IMR-90 (cell line): ENCODE data around the gene HLA-DRB1. TPM values are rescaled to one million over a fixed set of nuclear protein-coding genes. Genes with fewer than 3 reads are reported as not detected.

ENCODE experiments used
- ATAC-seq: fragments of 200-7000 bp; cut with Tn5 transposase; 2 replicates; pipeline ENCODE4 v1.9.1; 2020; ENCODE audit warnings: low read depth, mild to moderate bottlenecking, moderate library complexity
- BruUV-seq: library from RNA; stranded (reverse); fragments of 400-500 nt; replicated peaks from 2 replicates; lab custom pipeline; 2021; lab: Mats Ljungman, UMichigan
- CTCF ChIA-PET: fragments of 300-600 bp; formaldehyde crosslinking; extraction: SDS; loops from one replicate; lab custom pipeline; 2021; ENCODE audit warnings: antibody characterized with exemption; lab: Yijun Ruan, JAX
- POLR2A ChIA-PET: fragments of 300-600 bp; sonication (Branson Sonifier 250); formaldehyde crosslinking; loops from one replicate; lab custom pipeline; 2022; ENCODE audit warnings: antibody characterized with exemption; ENCODE audit not compliant: unreplicated experiment; lab: Charles Lee
- DNase-seq: peaks from one replicate; pipeline ENCODE4 v3.0.0; 2013
- H2AFZ ChIP-seq: replicated peaks from 2 replicates; pipeline ENCODE3; 2013; ENCODE audit warnings: low read length, mild to moderate bottlenecking; ENCODE audit not compliant: poor library complexity
- H2AK5ac ChIP-seq: 2 replicates; pipeline ENCODE4 v1.6.1; 2013; ENCODE audit warnings: low read depth, low read length, inconsistent platforms
- H2AK9ac ChIP-seq: replicated peaks from 2 replicates; pipeline ENCODE3; 2013; ENCODE audit warnings: mild to moderate bottlenecking, low read depth, low read length, moderate library complexity; ENCODE audit not compliant: poor library complexity
- H2BK120ac ChIP-seq: 2 replicates; pipeline ENCODE4 v1.6.1; 2013; ENCODE audit warnings: low read depth, low read length, inconsistent platforms
- H2BK15ac ChIP-seq: 3 replicates; pipeline ENCODE4 v1.6.1; 2013; ENCODE audit warnings: low read depth, low read length, inconsistent platforms
- H2BK20ac ChIP-seq: 2 replicates; pipeline ENCODE4 v1.6.1; 2013; ENCODE audit warnings: low read depth, mild to moderate bottlenecking, inconsistent platforms, low read length, moderate library complexity
- H2BK5ac ChIP-seq: 2 replicates; pipeline ENCODE4 v1.6.1; 2013; ENCODE audit warnings: mild to moderate bottlenecking, low read depth, low read length, inconsistent platforms; ENCODE audit not compliant: poor library complexity, severe bottlenecking
- H3K14ac ChIP-seq: replicated peaks from 2 replicates; pipeline ENCODE4 v1.6.1; 2013; ENCODE audit warnings: low read depth, low read length, inconsistent platforms
- H3K18ac ChIP-seq: 2 replicates; pipeline ENCODE4 v1.6.1; 2013; ENCODE audit warnings: low read depth, low read length, control low read depth
- H3K23ac ChIP-seq: 2 replicates; pipeline ENCODE4 v1.6.1; 2013; ENCODE audit warnings: low read depth, low read length, inconsistent platforms
- H3K27ac ChIP-seq: 2 replicates; pipeline ENCODE4 v1.5.1; 2013; ENCODE audit warnings: mild to moderate bottlenecking, control low read depth, low read length; ENCODE audit not compliant: insufficient read depth
- H3K27me3 ChIP-seq: 2 replicates; pipeline ENCODE4 v1.6.1; 2013; ENCODE audit warnings: low read length; ENCODE audit not compliant: control insufficient read depth, insufficient read depth
- H3K36me3 ChIP-seq: 2 replicates; pipeline ENCODE4 v1.6.1; 2013; ENCODE audit warnings: low read length, mixed read lengths; ENCODE audit not compliant: control insufficient read depth, insufficient read depth
- H3K4ac ChIP-seq: 2 replicates; pipeline ENCODE4 v1.6.1; 2013; ENCODE audit warnings: low read depth, low read length, inconsistent platforms
- H3K4me1 ChIP-seq: 2 replicates; pipeline ENCODE4 v1.6.1; 2013; ENCODE audit warnings: low read length, mixed read lengths; ENCODE audit not compliant: control insufficient read depth, insufficient read depth
- H3K4me2 ChIP-seq: 2 replicates; pipeline ENCODE4 v1.6.1; 2013; ENCODE audit warnings: low read depth, mild to moderate bottlenecking, control low read depth, low read length, moderate library complexity
- H3K4me3 ChIP-seq: 2 replicates; pipeline ENCODE4 v1.5.1; 2013; ENCODE audit warnings: low read depth, mild to moderate bottlenecking, control low read depth, low read length, moderate library complexity; ENCODE audit not compliant: insufficient read depth
- H3K56ac ChIP-seq: 2 replicates; pipeline ENCODE4 v1.6.1; 2013; ENCODE audit warnings: low read length, inconsistent platforms; ENCODE audit not compliant: insufficient read depth; ENCODE audit errors: extremely low read depth
- H3K79me1 ChIP-seq, 2 experiments: 2 replicates each; pipeline ENCODE4 v1.6.1; 2013; ENCODE audit warnings: low read length in 2 of 2, inconsistent platforms in 1 of 2, low read depth in 1 of 2
- H3K9ac ChIP-seq: 2 replicates; pipeline ENCODE4 v1.6.1; 2013; ENCODE audit warnings: low read depth, low read length, control low read depth
- H3K9me1 ChIP-seq: 2 replicates; pipeline ENCODE4 v1.6.1; 2013; ENCODE audit warnings: low read length, inconsistent platforms; ENCODE audit not compliant: insufficient read depth
- H3K9me3 ChIP-seq: 2 replicates; pipeline ENCODE4 v1.6.1; 2013; ENCODE audit warnings: low read length; ENCODE audit not compliant: control insufficient read depth, insufficient read depth
- H4K20me1 ChIP-seq: 2 replicates; pipeline ENCODE4 v1.6.1; 2013; ENCODE audit warnings: low read length, inconsistent platforms; ENCODE audit not compliant: insufficient read depth
- H4K5ac ChIP-seq: 2 replicates; pipeline ENCODE4 v1.6.1; 2013; ENCODE audit warnings: mild to moderate bottlenecking, low read depth, low read length, control low read depth
- H4K8ac ChIP-seq, 2 experiments: 2 replicates each; pipeline ENCODE4 v1.6.1; 2013; ENCODE audit warnings: low read depth in 2 of 2, low read length in 2 of 2, control low read depth in 1 of 2, inconsistent platforms in 1 of 2
- H4K91ac ChIP-seq: 2 replicates; pipeline ENCODE4 v1.6.1; 2013; ENCODE audit warnings: low read depth, low read length, inconsistent platforms; ENCODE audit not compliant: insufficient read depth
- BHLHE40 ChIP-seq: fragments of 150-350 bp; IDR thresholded peaks from 2 replicates; pipeline ENCODE4 v1.6.1; 2016; ENCODE audit warnings: mild to moderate bottlenecking, low read depth, low read length
- CEBPB ChIP-seq: IDR thresholded peaks from 2 replicates; pipeline ENCODE4 v1.6.1; 2012; ENCODE audit warnings: low read depth, low read length, improper control_type of control experiment
- CHD1 ChIP-seq: IDR thresholded peaks from 2 replicates; pipeline ENCODE4 v1.6.1; 2012; ENCODE audit warnings: low read depth, low read length, improper control_type of control experiment
- ELK1 ChIP-seq: fragments of 150-350 bp; IDR thresholded peaks from 2 replicates; pipeline ENCODE4 v1.6.1; 2016; ENCODE audit warnings: low read depth, mild to moderate bottlenecking, low read length, moderate library complexity, borderline replicate concordance
- FOS ChIP-seq: fragments of 150-350 bp; IDR thresholded peaks from 2 replicates; pipeline ENCODE4 v1.6.1; 2016; ENCODE audit warnings: low read depth, low read length
- MAFK ChIP-seq: IDR thresholded peaks from 2 replicates; pipeline ENCODE4 v1.6.1; 2012; ENCODE audit warnings: low read depth, low read length, improper control_type of control experiment
- MAZ ChIP-seq: IDR thresholded peaks from 2 replicates; pipeline ENCODE4 v1.6.1; 2012; ENCODE audit warnings: low read depth, mild to moderate bottlenecking, low read length, improper control_type of control experiment, moderate library complexity, borderline replicate concordance
- MXI1 ChIP-seq: IDR thresholded peaks from 2 replicates; pipeline ENCODE4 v1.6.1; 2012; ENCODE audit warnings: low read depth, mild to moderate bottlenecking, low read length, moderate library complexity, borderline replicate concordance
- NFE2L2 ChIP-seq: fragments of 150-350 bp; IDR thresholded peaks from 2 replicates; pipeline ENCODE4 v1.6.1; 2016; ENCODE audit warnings: low read depth, mild to moderate bottlenecking, low read length
- POLR2A ChIP-seq: IDR thresholded peaks from 2 replicates; pipeline ENCODE4 v1.6.1; 2012; ENCODE audit warnings: mild to moderate bottlenecking, low read depth, low read length
- RAD21 ChIP-seq: IDR thresholded peaks from 2 replicates; pipeline ENCODE4 v1.6.1; 2012; ENCODE audit warnings: low read length, improper control_type of control experiment
- RCOR1 ChIP-seq: IDR thresholded peaks from 2 replicates; pipeline ENCODE4 v1.6.1; 2012; ENCODE audit warnings: mild to moderate bottlenecking, low read length, improper control_type of control experiment; ENCODE audit not compliant: insufficient replicate concordance
- RFX5 ChIP-seq: IDR thresholded peaks from 2 replicates; pipeline ENCODE4 v1.8.0; 2012; ENCODE audit warnings: low read depth, mild to moderate bottlenecking, low read length, moderate library complexity
- SMC3 ChIP-seq: fragments of 150-350 bp; IDR thresholded peaks from 2 replicates; pipeline ENCODE4 v1.6.1; 2016; ENCODE audit warnings: low read depth, mild to moderate bottlenecking, antibody characterized with exemption, low read length, moderate library complexity
- USF2 ChIP-seq: fragments of 150-350 bp; IDR thresholded peaks from 2 replicates; pipeline ENCODE4 v1.6.1; 2017; ENCODE audit warnings: mild to moderate bottlenecking, antibody characterized with exemption, low read length, low read depth
- WGBS, 2 experiments: methylation state at CpG; one replicate each; pipeline versions ENCODE4 v1.1.5 to v1.1.7; 2013; ENCODE audit warnings: missing lambda C conversion rate in 2 of 2; ENCODE audit not compliant: insufficient read length in 1 of 2; ENCODE audit errors: extremely low coverage in 2 of 2; 5-methylcytosine and 5-hydroxymethylcytosine counted together
- dilution Hi-C: fragments of 300-500 bp; cut with HindIII; formaldehyde crosslinking; loops from one replicate; pipeline ENCODE4 v1.14.3; 2018; ENCODE audit warnings: low sequenced_read_pairs; ENCODE audit not compliant: unreplicated experiment
- in situ Hi-C: fragments of 300-500 bp; cut with MboI; formaldehyde crosslinking; loops from 3 replicates; pipeline ENCODE4 v1.14.3; 2019; ENCODE audit warnings: low sequenced_read_pairs, inconsistent platforms, mixed read lengths
- intact Hi-C: fragments of 100-400 bp; cut with micrococcal nuclease; formaldehyde crosslinking; loops from 2 replicates; pipeline ENCODE4 v1.10.0; 2022
- polyA plus RNA-seq, 3 experiments: library from polyadenylated mRNA; depleted of rRNA; stranded (reverse); fragments of >200 nt; gene quantifications; 2 replicates each; pipeline ENCODE4 v1.2.3, GENCODE V29; 2012; ENCODE audit warnings: low replicate concordance in 1 of 3
- total RNA-seq: library from RNA; depleted of rRNA; stranded (reverse); fragments of >200 nt; gene quantifications from 2 replicates; pipeline ENCODE4 v1.2.3, GENCODE V29; 2012
- TF ChIP-seq, protein P1 (sequence below): conservative IDR thresholded peaks from 2 replicates; pipeline ENCODE4 v1.5.1; 2012; ENCODE audit warnings: mild to moderate bottlenecking, low read depth, low read length, improper control_type of control experiment

Gene HLA-DRB1
- total and polyA plus RNA-seq, 2 of the 4 experiments (the other 2 are of a cell fraction) = not detected

DNA sequence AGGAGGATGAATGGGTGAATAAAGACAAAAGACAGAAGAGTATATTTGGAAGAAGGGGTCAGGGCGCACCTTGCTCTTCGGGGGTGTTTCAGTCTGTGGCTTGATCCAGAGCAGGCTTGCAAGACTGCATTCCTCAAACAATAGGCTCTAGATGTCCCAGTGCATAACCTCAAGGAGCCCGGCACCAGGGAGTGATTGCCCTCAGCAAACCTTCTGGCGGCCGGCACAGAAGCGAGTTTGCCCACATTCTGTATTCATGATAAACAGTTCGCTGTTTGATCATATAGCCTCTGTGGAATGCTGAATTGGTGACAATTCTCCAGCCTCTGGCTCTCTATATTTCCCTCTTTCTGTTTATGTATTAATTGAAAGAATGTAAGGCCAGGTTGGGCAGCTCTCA, 29.9 kb downstream of the HLA-DRB1 start:
- in situ Hi-C loops = no loop called here
- WGBS, 2 experiments = no CpG with 5 or more reads among the region's 7 CpGs

More for the DNA sequence above, 29.9 kb downstream of the HLA-DRB1 start:
- ChIA-PET CTCF (no interaction called here), POLR2A (interaction anchor here (0.7 kb wide), 1 partner anchor 36 kb away, joined by 3 read pairs; no protein-coding TSS in a partner anchor)
- H3K56ac ChIP-seq = no peak overlapping the region
- H3K23ac ChIP-seq = no peak overlapping the region
- H2BK20ac ChIP-seq = no peak overlapping the region
- no peak overlapping the region for H2AK5ac ChIP-seq
- dilution Hi-C loops (no loop called here), intact Hi-C loops (no loop called here)
- H3K18ac ChIP-seq = no peak overlapping the region
- H4K5ac ChIP-seq = no peak overlapping the region
- H3K4me2 ChIP-seq = no peak overlapping the region
- H3K27ac ChIP-seq = no peak overlapping the region
- H3K14ac ChIP-seq = no peak overlapping the region
- no peaks in the 10 kb centered on the region for H4K20me1 ChIP-seq
- H3K9me3 ChIP-seq = no peaks in the 10 kb centered on the region
- DNase-seq (no peak), ATAC-seq (no peak)
- H4K91ac ChIP-seq = no peak overlapping the region
- H2AFZ ChIP-seq = no peak overlapping the region
- no peaks in the 10 kb centered on the region for H3K36me3 ChIP-seq
- H4K8ac ChIP-seq = no peak overlapping the region
- H3K79me1 ChIP-seq = no peaks in the 10 kb centered on the region
- no peaks in the 10 kb centered on the region for H3K27me3 ChIP-seq
- H3K4ac ChIP-seq = no peak overlapping the region
- no peak overlapping the region for H3K4me3 ChIP-seq
- H3K9ac ChIP-seq = no peak overlapping the region
- H3K9me1 ChIP-seq = no peaks in the 10 kb centered on the region
- H2BK120ac ChIP-seq = no peak overlapping the region
- H3K4me1 ChIP-seq = no peaks in the 10 kb centered on the region
- H2BK15ac ChIP-seq = no peak overlapping the region
- H2BK5ac ChIP-seq = no peak overlapping the region
- no TSS peak for BruUV-seq
- TF ChIP-seq MXI1 (no peak), NFE2L2 (no peak), ELK1 (no peak), CHD1 (no peak), CEBPB (no peak), MAZ (no peak), BHLHE40 (no peak), USF2 (no peak), RFX5 (no peak), RAD21 (no peak), MAFK (no peak), RCOR1 (no peak), FOS (no peak), SMC3 (no peak), POLR2A (no peak)
- TF ChIP-seq, protein P1, sequence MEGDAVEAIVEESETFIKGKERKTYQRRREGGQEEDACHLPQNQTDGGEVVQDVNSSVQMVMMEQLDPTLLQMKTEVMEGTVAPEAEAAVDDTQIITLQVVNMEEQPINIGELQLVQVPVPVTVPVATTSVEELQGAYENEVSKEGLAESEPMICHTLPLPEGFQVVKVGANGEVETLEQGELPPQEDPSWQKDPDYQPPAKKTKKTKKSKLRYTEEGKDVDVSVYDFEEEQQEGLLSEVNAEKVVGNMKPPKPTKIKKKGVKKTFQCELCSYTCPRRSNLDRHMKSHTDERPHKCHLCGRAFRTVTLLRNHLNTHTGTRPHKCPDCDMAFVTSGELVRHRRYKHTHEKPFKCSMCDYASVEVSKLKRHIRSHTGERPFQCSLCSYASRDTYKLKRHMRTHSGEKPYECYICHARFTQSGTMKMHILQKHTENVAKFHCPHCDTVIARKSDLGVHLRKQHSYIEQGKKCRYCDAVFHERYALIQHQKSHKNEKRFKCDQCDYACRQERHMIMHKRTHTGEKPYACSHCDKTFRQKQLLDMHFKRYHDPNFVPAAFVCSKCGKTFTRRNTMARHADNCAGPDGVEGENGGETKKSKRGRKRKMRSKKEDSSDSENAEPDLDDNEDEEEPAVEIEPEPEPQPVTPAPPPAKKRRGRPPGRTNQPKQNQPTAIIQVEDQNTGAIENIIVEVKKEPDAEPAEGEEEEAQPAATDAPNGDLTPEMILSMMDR = no peak
- H2AK9ac ChIP-seq = no peak overlapping the region
